Islet of Langerhans (tissue), 1 donor: ENCODE measurements around the gene PLXNA4.

Source experiments
- FAIRE-seq: peaks from one replicate; lab custom pipeline; 2011; peaks lifted over from hg19 to GRCh38; lab: Jason Lieb, UNC

The PLXNA4 gene

DNA sequence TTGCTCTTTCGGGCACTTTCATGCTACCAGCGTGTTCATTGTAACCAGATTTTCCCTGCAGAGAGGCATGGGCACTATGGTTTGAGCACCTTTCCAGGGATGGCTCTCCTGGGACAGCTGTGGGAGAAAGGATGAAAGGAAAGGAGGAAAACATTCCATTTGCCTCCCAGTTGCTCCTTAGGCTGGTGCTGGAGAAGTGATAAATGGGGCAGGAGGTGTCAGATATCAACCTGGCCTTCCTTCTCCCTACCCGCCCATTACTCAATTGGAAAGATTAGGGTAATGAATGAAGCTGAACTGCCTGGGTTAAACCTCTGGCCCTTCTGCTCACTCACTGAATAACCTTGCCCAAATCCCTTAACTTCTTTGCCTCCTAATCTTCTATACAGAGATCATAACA is 228.4 kb downstream of the PLXNA4 start:
- no peak for FAIRE-seq

DNA sequence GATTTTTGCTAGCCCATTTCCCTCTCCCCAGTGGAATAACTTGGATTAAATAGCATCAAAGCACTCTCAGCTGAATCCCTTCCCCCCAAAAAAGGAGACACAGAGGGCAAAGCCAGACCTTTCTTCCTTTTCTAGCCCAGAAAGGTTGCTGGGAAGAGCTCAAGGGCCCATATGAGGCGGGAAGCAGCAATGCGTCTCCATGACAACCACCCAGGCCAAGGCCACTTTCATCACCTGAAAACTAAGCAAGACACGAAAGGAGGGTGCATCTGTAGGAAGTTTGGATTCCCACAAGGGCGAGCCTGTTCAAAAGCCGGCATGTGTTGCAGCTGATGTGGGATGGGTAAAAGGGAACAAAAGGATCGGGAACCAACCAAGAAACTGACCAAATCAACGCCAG is 229.1 kb downstream of the PLXNA4 start:
- no peak for FAIRE-seq

DNA sequence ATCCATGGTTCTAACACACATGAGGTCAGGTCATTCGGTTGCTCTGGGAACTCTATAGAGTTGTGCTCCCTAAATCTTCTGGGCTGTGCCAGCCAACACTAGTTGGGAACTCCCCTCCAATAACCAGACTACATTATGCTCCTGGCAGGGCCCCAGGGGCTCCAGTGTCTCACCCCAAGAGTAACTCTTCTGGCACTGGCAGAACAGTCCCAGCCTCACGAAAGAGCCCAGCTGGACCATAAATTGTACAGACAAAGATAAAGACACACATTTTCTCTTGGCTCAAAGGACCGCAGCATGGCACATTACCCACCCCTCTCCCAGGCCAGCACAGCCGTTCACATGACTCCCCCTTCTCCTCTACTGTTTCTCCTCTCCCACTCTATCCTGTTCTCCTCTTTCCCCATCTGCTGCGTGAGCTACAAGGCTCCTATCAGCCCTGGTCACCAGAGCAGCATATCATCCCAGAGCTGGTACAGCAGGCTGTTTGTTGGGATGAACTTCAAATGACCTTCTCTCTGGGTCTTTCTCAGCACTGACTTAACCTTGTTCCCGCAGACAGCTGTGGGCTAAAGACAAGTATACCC is 230.6 kb downstream of the PLXNA4 start:
- FAIRE-seq, result no peak

DNA sequence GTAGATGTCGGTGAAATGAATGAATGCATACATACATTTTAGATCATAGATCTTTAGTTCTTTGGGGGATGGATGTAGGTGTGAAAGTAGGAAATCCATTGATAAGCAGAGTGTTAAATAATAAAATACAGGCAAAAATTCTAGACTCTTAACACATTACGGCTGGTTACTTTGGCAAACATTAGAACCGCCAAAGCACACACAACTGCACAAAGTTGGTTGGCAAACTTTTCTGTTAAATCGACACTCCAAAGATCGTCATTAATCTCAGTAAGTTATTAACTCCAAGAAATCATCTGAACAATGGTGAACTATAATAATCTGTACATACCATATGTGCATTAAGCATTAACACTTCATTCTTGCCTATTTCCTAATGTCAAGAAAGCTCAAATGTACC is 231.2 kb downstream of the PLXNA4 start:
- no peak for FAIRE-seq

DNA sequence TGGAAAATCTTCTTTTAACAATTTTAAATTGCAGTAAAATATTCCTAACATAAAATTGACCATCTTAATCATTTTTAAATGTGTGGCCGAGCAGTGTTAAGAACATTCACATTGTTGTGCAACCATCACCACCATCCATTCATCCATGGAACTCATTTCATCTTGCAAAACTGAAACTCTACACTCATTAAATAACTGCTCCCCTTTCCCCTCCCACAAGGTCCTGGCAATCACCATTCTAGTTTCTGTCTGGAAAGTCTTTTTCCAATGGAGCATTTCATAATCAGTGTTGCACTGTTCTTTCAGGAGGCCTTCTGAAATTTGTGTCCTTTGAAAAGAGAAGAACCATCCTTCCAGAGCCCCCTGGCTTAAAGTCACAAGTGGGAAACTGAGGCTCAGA is 233.1 kb downstream of the PLXNA4 start:
- no peak for FAIRE-seq

DNA sequence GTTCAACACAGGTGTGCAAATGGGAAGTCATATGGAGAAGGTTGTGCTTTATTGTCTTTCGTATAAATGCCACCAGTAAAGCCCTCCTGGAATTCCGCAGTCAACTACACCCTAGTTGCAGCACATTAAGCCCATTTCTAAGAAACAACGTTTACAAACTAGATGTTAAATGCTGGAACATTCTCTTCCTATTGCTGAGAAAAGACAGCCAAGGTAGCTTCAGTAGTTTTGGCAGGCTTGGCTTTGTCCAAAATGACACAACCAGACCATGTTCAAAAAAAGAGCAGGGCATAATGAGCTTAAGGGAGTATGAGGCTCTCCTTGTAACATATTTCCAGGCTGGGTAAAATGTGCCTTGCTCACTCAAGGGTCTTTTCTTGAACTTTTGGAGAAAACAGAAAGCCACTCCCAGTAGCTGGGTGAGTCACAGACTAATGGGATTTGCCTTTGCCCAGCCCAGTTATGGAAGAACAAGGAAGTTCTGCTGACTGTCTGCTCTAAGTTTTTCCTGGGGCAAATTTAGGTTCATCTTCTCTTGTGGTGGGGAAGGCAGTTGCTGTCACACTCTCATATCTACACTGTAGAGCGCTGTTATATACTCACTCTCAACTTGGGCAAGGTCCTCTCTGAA is 238.7 kb downstream of the PLXNA4 start:
- FAIRE-seq, result no peak

DNA sequence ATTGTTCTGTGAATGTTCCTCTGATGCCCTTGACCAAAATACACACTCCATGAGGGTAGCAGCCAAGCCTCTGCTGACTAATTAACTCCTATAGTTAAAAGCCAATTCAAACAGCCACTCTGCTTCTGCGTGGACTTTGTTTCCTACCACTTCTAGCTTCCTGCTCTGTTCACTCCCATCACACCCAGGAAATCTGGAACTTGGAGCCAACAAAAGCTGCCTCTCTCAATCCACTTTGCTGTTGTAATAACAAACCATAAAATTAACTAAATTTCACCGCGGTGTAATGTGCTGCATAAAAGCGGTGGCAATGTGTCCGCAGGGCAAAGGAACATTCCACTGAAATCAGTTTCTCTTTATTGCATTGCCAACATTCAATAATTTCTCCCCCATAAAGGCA is 239.5 kb downstream of the PLXNA4 start:
- no peak for FAIRE-seq

DNA sequence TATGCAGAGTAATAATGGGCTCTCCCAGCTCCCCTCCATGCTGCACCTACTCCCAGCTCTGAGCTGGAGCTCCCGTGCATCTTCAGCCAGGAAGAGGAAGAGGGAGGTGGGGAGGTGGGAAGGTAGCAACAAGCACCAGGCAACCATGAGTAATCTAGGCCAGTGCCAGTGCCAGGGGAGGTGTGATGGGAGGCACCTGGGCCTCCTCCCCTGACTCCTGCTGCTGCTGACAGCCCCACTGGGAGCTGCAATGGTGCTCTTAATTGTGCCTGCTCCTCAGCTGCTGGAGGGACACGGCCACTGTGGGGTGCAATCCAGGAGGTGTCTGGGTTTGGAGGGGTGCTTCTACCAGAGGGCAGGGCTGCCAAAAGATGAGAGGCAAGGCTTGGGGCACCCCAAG is 243.0 kb downstream of the PLXNA4 start:
- no peak for FAIRE-seq

DNA sequence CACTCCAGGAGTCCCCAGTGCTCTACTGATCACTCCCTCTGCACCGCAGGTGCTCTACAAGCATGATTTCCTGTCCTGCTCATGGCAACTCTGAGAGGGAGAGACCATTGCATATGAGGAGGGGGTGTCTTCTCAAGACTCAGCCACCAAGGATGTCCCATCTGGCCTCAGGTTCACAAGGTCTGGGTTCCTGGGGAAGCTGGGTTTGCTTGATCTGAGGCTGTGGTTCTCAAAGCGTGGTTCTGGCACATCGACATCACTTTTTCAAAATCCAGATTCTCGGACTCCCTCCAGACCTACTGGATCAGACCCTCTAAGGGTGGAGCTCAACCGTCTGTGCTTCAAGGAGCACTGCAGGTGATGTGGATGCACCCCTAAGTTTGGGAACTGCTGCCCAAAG is 247.5 kb downstream of the PLXNA4 start:
- no peak for FAIRE-seq

DNA sequence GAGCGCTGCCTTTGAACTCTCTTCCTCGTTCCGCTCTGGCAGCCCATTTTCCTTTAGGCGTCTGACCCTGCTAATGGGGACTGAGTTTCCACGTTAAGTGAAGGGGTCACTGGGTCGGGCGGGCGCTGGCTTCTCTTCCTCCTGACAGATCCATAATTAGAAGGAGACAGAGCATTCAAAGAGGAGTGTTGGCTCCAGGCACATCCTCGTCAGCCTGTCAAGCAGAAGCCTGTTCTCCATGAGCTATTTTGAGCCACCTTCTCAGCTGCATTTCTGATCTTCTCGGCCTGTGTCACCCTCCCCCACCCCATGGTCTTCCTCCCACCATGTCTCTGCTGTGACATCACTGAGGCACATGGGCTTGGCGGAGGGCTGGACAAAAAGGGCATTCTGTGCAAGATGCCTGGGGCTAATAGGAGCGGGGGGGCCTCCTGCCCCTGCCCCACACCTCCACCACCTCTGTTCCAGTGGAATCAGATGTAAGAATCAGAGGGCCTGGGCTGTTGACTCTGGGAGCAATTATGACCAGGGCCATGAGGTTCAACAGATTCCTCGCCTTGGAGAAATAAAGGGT is 248.1 kb downstream of the PLXNA4 start:
- FAIRE-seq, result no peak

DNA sequence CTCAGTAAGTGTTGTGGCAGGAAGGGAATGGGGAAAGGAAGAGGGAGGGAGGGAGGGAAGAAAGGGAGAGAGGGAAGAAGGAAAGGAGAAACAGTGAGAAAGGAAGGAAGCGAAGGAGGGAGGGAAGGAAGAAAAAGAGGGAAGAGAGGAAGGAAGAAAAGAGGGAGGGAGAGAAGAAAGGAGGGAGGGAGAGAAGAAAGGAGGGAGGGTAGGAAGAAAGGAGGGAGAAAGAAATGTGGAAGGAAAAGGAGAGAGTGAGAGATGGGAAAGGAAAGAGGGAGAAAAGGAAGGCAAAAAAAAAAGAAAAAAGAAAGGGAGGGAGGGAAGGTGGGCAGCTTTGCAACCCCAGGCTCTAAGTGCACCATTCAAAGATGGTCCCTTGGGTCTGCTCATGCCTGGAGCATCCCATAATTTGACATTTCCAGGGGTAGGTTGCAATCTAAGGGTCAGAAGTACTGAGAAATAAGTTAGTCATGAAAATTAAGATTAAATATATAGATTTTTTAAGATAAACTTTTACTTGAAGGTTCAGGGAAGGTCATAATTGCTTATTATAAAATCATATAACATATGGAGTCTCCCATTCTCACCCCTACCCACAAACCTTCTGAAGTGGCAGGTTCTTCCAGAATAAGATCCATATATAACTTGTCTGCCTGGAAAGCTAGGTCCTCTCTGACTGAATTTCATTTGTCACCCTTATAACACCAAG is 249.2 kb downstream of the PLXNA4 start:
- no peak for FAIRE-seq

DNA sequence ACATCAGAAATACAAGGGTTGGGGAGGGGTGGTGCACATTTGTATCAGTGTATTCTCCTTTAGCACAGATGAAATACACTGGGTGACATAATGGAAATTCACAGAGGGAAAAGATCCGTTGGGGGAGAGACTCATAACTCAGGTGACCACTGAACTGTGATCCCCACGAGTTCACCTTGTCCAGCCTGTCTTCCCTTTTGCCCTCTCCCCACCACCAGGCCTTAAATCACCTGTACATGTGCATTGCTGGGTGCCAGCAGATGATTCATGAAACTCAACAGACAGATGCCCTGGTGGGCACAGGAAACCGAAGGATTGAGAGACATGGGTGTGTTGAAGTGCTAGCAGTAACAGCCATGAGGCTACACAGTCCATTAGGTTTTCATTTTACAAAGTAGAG is 253.3 kb downstream of the PLXNA4 start:
- FAIRE-seq, result no peak

DNA sequence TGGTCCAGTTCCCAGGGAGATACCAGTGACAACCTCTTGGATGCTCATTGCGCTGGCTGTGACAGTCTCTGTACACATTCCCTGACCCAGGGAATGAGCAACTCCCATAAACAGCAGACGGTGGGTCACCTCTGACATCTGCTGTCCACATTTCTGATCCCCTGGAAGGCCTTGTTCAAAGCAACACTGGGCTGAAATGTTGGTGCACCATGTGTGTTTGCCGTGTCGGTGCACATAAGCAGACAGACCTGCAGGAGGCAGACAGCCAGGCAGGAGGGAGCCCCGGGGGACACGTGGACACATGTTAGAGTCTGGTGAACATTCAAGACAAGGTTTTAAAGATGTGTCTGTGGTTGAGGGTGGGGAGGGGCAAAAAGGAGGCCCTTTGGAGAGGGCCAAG is 254.9 kb downstream of the PLXNA4 start:
- FAIRE-seq, result no peak

DNA sequence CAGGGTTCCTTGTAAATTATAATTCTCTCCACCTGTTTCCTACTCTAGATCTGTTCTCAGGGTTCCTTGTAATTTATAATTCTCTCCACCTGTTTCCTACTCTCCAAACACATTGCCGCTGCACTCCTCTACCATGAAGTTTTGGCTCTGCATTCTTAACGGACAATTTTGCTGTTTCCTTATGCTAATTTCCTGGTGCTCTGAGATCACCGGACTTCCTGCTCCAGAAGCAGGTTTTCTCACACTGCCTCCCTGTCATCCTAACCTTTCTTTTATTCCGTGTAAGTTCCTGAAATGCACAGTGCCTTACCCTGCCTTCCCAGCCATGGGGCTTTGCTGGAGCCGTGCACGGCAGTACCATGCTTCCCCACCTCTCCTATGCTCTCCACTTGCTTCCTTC is 256.8 kb downstream of the PLXNA4 start:
- FAIRE-seq, result no peak

DNA sequence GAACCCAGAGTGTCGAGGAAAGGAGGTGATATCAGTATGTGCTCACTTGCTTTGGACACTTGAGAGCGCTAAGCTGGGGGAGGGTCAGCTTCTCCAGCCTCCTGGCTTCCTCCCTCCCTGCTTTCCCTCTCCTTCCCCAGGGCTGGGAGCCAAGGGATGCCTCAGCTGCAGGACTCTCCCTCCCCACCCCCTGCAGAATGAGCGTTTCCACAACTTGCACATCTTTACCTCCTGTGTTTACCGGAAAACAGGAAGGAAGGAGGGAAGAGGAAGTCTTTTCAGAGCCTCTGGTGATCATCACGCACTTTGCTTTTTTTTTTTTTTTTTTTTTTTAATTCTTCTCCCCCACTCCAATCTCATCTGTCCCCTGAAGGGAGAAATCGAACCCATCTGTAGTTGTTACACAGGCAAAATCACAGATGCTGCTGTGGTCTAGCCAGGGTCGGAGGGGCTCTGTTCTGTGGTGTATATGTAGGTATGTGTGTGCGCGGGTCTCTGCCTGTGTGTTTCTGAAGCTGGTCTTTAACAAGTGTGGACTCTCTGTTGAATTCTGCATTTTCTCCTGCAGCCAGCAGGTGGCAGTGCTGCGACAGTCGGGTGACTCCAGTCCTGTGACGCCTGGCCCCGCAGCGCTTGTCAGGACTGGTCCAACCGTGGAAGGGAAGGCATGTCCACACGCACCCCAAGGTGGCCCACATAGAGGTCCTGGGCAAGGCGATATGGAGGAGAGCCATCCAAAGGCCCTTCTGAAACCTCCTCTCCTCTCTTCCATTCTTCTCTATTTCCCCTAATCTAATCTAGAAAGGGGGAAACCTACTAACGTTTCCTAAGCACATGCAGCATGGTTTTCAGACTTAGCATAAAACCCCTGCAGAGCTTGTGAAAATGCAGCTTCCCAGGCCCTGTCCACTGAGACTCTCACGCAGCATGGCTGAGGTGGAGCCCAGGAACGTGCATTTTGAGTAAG is 257.6 kb downstream of the PLXNA4 start:
- FAIRE-seq, result peak; percentile 66

DNA sequence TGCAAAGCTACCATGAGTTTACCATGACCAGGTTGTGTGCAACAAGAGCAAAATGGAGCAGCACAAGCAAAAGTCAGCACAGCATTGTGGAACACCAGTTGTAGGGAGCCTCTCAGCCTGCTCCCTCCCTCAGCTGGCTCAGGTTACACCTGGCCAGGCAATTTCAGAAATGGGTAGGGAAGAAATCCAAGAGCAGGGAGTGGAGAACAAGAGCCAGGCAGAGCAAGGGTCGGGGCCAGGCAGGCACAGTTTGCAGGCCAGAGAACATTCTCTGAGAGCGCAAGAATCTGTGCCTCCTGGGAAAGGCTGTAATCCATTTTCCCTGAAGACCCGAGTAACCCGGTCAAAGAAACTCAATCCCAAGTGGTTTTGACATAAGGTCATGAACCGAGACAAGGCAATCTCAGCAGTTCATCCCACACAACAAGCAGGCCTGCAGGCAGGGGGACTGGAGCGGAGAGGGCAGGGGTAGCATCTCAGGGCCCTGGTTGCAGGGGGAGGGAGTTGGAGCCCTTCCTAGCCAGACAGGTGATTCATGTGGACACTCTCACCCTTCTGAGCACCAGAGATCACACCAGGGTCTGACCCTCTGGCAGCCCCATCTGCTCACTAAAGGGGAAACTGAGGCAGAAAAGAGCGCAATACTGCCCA is 258.4 kb downstream of the PLXNA4 start:
- FAIRE-seq, result no peak

DNA sequence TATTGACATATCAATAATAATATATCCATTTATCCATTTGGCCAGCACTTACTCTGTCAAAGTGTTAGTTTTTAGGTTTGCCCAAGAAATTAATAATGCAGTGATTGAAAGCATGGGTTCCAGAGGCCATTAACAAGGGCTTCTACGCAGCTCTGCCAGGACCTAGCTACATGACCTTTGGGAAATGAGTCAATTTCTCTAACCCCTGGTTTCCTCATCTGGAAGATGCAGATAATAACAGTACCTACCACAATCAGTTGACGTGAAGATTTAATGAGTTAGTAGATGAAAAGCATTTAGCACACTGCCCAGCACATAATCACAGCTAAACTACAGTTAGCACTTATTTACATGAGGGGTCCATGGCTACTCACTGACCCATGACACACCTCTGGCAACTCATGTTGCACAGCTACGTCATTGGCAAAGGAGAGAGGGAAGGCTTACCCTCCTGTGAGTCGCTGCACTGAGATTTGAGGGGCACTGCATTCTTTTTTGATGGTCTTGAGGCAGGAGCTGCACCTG is 263.7 kb downstream of the PLXNA4 start:
- FAIRE-seq, result no peak

DNA sequence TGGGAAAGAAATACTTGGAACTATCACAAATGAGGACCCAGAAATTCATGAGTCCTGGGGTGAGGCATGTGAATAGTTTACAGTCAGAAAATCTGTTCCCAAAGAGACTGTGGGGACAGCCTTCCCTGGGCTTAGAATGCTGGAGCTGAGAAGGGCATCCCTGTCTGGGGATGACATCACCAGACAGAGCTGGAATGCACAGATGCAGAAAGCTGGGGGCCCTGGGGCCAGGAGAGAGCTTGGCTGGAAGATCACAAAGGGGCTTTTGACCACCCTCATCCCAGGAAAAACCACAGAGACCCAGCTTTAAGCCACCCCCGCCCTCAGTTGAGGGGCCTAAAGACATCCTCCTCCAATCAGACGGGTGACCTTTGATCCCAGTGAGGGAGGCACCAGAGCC is 264.5 kb downstream of the PLXNA4 start:
- FAIRE-seq, result no peak

DNA sequence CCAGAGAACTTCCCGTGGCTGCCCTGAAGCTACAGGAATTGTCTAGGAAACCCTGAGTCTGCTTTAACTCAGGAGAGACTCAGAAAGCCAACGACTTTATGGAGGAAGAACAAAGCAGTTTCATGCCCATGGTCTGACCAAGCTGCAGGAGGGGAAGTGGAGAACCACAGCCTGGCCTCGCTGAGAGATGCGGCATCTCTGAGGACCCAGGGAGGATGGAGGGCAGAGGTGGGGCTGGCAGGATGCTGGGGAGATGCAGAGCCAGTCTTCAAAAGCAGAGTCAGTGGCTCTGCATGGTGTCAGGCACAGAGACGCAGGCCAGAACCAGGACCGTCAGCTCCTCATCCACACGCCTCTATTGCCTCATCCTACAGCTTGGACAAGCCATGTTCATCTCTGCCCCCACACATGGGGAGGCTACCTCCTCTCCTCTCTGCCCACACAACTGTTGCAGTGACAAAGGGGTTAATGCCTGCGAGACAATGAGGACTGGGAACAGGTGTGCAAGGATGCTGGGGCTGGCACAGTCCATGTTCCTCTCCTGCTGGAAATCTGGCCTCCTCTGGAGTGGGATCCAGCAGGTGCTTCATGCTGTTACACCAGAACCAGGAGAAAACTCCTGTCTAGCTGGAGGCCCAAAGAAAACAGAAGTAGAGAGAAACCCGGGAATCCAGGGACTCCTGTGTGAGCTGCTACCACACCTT is 267.0 kb downstream of the PLXNA4 start:
- FAIRE-seq, result no peak

DNA sequence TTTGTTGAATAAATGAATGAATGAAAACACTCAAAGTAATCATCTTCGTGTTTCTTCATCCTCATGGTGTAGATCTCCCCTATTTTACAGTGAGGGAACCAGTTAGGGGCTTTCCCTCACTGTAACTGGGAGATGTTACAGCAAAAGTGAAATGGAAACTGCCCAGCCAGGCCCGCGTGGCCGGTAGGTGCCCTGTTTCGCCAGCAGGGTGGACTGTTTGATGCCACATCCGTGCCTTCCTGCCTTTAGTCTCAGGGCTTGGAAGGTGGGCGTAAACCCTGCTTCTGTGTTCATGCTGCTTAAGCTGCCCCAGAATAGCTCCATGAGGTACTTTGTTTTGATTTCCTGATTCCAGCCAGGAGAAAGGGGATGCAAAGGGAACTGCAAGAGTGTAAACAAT is 268.8 kb downstream of the PLXNA4 start:
- no peak for FAIRE-seq
